Upper lobe of right lung (tissue), 1 donor: ENCODE measurements around the gene TERB1. TPM values are rescaled to one million over a fixed set of nuclear protein-coding genes. Genes with fewer than 3 reads are reported as not detected.

ENCODE experiments used
- ATAC-seq: fragments of 200-7000 bp; cut with Tn5 transposase; one replicate; pipeline ENCODE4 v1.9.1; 2020; ENCODE audit warnings: mild to moderate bottlenecking, moderate library complexity
- DNase-seq: peaks from one replicate; pipeline ENCODE4 v3.0.0-alpha.2; 2020
- H3K27ac ChIP-seq: fragments of 200-600 bp; one replicate; pipeline ENCODE4 v1.8.0; 2022
- H3K27me3 ChIP-seq: fragments of 200-600 bp; one replicate; pipeline ENCODE4 v1.8.0; 2022; ENCODE audit warnings: mild to moderate bottlenecking
- H3K36me3 ChIP-seq: fragments of 200-600 bp; one replicate; pipeline ENCODE4 v1.8.0; 2022
- H3K4me1 ChIP-seq: fragments of 200-600 bp; one replicate; pipeline ENCODE4 v1.8.0; 2022
- H3K4me3 ChIP-seq: fragments of 200-600 bp; one replicate; pipeline ENCODE4 v1.8.0; 2022; ENCODE audit warnings: mild to moderate bottlenecking
- H3K9me3 ChIP-seq: fragments of 200-600 bp; one replicate; pipeline ENCODE4 v1.8.0; 2022
- CTCF ChIP-seq: fragments of 200-600 bp; IDR thresholded peaks from one replicate; pipeline ENCODE4 v1.8.0; 2022; ENCODE audit warnings: antibody characterized with exemption
- intact Hi-C: fragments of 100-400 bp; cut with DNase I; formaldehyde crosslinking; loops from one replicate; pipeline ENCODE4 v1.11.0; 2022
- total RNA-seq: library from RNA; stranded (reverse); fragmentation: NEBNext Ultra II Directional; extraction: Animal tissue kit (Norgen Biotek cat#: 25700); gene quantifications from one replicate; pipeline ENCODE4 v1.2.1, GENCODE V29; 2021
- donor health status: DM: no; HTN: yes; CAD: no; lungs with severe emphysema.

Gene TERB1
- total RNA-seq, 1 donor from 2014 or later: 0.26 TPM

GRCh38 chr16:66735891-66736290 is 65.5 kb downstream of the TERB1 start:
- ATAC-seq (no peak), DNase-seq (no peak)
- H3K27me3 ChIP-seq: no peaks in the 10 kb centered on the region
- H3K4me1 ChIP-seq: peaks cover 15% of the 10 kb centered on the region
- TF ChIP-seq CTCF: no peak
- H3K36me3 ChIP-seq: peaks cover 89% of the 10 kb centered on the region
- no peak overlapping the region for H3K27ac ChIP-seq
- no peaks in the 10 kb centered on the region for H3K9me3 ChIP-seq
- intact Hi-C loops: no loop called here
- H3K4me3 ChIP-seq: no peak overlapping the region

- Histone ChIP-seq H3K36me3 (peaks cover 94% of the 10 kb centered on the region), H3K27ac (no peak overlapping the region), H3K4me1 (peaks cover 6% of the 10 kb centered on the region), H3K4me3 (no peak overlapping the region), H3K27me3 (no peaks in the 10 kb centered on the region), H3K9me3 (no peaks in the 10 kb centered on the region)
- TF ChIP-seq CTCF: no peak
- no peak for DNase-seq
- ATAC-seq: no peak
- intact Hi-C loops: no loop called here
Measured at GRCh38 chr16:66731101-66731500, 70.3 kb downstream of the TERB1 start.

GRCh38 chr16:66728804-66729203 is 72.6 kb downstream of the TERB1 start:
- H3K27me3 ChIP-seq: no peaks in the 10 kb centered on the region
- H3K4me1 ChIP-seq: peaks cover 6% of the 10 kb centered on the region
- H3K4me3 ChIP-seq: no peak overlapping the region
- peaks cover 94% of the 10 kb centered on the region for H3K36me3 ChIP-seq
- ATAC-seq (no peak), DNase-seq (no peak)
- TF ChIP-seq CTCF: no peak
- H3K27ac ChIP-seq: no peak overlapping the region
- H3K9me3 ChIP-seq: no peaks in the 10 kb centered on the region
- intact Hi-C loops: no loop called here

GRCh38 chr16:66728117-66728787 is 73.1 kb downstream of the TERB1 start:
- intact Hi-C loops: no loop called here
- no peak for DNase-seq
- TF ChIP-seq CTCF: peak; percentile 71
- H3K9me3 ChIP-seq: no peaks in the 10 kb centered on the region
- H3K4me1 ChIP-seq: peaks cover 6% of the 10 kb centered on the region
- peaks cover 94% of the 10 kb centered on the region for H3K36me3 ChIP-seq
- no peaks in the 10 kb centered on the region for H3K27me3 ChIP-seq
- peak; percentile 93 for ATAC-seq
- no peak overlapping the region for H3K27ac ChIP-seq
- H3K4me3 ChIP-seq: no peak overlapping the region

- H3K9me3 ChIP-seq: no peaks in the 10 kb centered on the region
- no peaks in the 10 kb centered on the region for H3K4me1 ChIP-seq
- H3K27me3 ChIP-seq: no peaks in the 10 kb centered on the region
- no peak for ATAC-seq
- no peak for DNase-seq
- H3K36me3 ChIP-seq: peaks cover 56% of the 10 kb centered on the region
- intact Hi-C loops: no loop called here
- H3K4me3 ChIP-seq: no peak overlapping the region
- no peak for TF ChIP-seq CTCF
- H3K27ac ChIP-seq: no peak overlapping the region
Measured at GRCh38 chr16:66720766-66721165, 80.6 kb downstream of the TERB1 start.

GRCh38 chr16:66719246-66719645 is 82.1 kb downstream of the TERB1 start:
- Histone ChIP-seq H3K4me3 (no peak overlapping the region), H3K4me1 (no peaks in the 10 kb centered on the region), H3K36me3 (peaks cover 41% of the 10 kb centered on the region), H3K27me3 (no peaks in the 10 kb centered on the region), H3K27ac (no peak overlapping the region), H3K9me3 (no peaks in the 10 kb centered on the region)
- DNase-seq (no peak), ATAC-seq (no peak)
- no peak for TF ChIP-seq CTCF
- intact Hi-C loops: no loop called here
